HG02610 (cell line): ENCODE results near the gene DLGAP1.

Experiments
- ATAC-seq: cut with Tn5 transposase; IDR thresholded peaks from one replicate; pipeline ENCODE4 v1.9.1; 2021; ENCODE audit warnings: mild to moderate bottlenecking, moderate library complexity; ENCODE audit not compliant: unreplicated experiment

The DLGAP1 gene

DNA sequence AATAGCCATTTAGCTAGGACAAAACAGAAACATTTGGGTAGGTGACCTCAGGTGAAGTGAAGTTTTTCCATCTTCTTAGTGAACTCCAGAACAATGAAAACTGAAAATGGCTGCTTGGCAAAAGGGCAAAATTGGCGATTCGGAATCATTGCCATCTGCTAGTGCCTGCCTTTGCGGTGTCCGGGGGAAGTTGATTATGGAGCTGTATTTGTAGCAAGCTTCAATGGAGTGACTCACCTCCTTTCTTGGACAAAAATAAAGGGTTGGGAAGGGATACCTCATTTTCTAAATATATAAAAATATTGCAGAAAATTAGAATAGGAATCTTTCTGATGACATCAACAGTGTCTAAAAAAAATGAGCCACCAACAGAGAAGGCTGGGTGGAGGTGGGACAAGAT lies 544.6 kb downstream of the DLGAP1 start:
- no peak for ATAC-seq

DNA sequence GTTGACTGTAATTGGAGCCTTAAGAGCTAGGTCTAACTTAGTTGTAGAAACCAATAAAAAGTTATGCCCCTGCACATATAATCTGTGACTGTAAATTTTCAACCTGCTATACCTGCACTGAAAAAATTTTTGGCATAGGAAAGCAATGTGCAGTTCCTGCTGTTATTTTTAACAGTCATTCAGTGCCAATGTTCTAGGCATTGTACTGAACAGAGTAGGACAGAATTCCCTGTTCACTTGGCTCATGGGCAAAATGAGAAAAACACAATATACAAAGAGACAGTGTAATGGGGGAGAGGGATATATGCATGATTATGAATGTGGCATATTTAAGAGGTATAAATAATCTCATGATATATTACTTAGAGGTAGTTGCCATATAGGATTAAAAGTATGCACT lies 547.2 kb downstream of the DLGAP1 start:
- no peak for ATAC-seq

DNA sequence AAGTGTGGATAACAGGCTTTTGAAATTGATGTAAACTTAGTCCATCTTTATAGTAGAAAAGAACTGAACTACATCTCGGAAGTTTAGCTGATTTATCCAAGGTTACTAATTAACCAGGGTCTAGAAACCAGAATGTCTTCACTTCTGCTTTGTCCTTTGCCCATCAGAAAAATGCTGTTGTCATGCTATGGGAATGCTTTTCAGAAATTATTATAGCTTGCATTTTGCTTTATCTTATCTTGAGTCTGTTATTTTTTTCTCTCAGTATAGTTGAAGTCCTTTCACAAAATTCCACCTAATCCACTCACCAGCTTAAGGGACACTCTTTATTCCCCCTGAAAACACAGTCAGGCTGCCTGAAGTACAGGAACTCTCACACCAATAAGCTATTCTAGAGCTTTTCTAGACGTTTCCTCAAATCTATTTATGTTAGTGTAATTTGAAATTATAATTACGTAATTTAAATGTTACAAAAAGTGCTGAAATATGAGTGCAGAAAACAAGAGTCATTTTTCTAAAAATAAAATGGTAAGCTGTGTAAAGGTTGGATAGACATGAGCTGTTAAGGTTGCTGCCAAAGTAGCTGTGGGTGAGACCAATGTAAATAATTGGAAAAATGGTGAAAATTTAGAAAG lies 548.9 kb downstream of the DLGAP1 start:
- no peak for ATAC-seq

DNA sequence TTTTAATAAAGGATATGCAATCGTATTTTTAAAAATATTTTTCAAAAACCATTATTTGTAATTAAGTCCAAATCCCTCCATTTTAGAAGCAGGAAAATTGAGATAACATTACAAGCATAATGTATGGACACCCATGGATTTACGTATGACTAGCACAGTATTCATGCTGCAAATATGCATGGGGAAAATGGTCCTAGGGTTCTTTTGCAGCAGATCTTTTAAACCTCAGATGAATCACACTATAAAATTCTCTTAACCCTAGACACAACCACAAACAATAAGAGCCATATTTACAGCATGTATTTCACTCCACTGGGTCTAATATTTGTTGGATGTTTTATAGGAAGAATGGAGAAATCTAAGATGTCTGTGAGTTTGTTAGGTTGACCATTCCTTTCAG lies 551.8 kb downstream of the DLGAP1 start:
- ATAC-seq: no peak

DNA sequence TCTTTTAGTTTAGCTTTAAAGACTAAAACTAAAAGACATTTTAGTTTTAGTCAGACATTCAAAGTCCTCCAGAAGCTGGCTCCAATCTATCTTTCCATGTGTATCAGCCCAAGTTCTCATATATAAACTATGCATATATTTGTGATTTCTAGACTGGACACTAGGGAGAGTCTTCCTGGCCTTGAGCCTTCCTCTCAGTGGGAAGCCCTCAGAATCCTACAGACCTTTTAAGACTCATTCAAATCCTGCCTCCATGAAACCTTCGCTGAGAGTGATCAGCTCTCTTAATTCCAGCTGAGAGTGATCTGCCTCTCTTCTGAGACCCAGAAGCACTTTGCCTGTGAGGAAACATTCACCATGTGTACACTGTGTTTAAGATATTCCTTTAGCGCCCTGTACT lies 552.4 kb downstream of the DLGAP1 start:
- no peak for ATAC-seq

DNA sequence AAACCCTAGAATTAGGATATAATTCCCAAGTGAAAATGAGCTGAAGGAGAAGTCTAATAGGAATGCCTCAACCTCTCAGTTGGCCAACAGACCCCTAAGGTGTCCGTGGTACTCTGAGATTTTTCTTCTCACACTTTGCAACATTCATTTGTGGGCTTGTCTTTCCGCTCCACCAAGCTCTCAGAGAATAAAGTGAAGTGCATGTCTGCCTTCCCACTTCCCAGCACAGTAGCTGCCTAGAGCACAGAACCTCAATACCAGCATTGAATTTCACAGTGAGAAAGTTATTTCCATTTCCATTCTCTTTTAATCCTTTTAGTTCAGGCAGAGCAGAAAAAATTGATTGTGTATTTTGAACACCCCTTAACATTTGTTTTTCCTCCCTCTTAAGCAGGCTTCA lies 553.3 kb downstream of the DLGAP1 start:
- ATAC-seq: no peak

DNA sequence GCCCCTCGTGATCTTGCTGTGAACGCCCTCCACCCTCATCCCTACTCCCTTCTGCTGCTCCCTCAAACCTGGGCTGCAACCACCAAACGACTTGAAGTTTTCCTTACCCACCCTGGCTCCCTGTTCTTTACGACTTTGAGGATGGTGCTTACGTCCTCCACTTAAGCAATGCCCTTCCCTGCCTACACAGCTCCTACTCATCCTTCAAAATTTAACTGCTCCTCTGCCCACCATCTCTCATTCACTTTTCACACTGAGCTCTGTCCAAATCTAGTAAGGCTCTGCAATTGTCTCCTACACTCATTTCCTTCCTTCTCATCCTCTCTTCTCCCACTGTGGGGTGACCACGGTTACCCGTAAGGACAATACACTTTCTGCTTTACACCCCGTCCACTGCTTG lies 554.1 kb downstream of the DLGAP1 start:
- no peak for ATAC-seq

DNA sequence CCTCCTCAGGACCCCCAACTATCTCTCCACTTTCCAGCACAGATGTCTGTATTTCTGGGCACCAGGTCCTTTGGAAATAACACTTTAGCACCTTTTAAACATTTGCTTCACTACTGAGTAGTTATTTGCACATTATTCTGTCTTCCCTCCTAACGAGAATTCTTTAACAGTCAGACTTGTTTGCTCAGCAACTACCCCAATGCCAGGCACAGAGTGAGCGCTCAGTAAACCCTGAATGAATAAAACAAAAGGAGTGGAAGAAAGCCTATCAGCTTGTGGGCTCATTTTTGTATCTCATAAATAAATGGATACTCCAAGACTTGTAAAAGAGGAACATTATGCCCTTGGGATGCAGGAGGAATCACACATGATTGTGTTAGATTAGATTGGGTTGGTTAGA lies 554.8 kb downstream of the DLGAP1 start:
- no peak for ATAC-seq

DNA sequence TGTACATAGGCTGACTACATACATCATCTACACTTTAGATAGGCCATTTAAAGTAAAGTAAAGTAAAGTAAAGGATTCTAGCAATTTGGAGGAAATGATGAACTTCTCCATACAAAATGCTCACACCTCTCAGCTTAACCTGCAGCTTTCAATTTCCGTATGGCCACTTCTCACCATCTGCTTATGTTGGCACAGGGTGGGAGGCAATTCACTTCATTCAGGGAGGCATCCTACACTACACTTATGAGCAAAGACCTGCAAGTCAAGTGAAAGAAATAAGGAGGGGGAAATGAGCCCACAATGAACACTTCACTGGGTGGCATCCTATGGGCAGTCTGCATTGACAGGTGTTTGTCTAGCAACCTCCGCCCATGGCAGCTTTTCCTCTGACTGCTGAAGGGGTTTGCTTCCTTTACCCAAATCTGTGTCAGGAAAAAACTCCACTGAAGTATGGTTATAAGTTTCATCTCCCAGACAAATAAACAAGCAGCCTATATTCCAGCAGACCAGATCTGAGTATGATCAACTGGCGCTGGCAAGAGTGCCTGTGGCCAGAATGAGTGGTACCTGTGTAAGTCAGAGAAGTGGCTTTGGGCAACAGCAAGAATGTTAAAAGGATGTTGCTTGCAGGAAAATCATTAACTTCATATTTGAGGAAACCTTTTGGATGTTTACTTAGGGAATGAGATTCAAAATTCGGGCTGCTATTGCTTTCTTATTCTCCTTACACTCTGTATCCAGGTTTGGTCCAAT lies 556.1 kb downstream of the DLGAP1 start:
- no peak for ATAC-seq

DNA sequence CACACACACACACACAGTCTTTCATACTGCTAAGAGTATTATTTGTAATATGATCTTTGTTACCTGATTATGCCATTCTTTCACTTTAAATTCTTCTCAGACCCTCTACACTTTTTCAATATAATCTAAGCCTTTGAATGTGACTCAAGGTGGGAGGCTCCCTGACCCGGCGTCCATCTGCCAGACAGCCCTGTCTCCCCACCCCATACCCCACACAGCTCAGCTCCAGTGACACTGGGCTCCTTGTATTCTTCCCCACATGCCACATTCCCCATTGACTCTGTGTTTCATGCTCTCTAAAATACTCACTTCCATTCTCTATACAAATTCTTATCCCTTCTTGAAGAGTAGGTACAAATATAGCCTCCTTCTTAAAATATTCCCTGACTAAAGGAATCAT lies 563.0 kb downstream of the DLGAP1 start:
- no peak for ATAC-seq

DNA sequence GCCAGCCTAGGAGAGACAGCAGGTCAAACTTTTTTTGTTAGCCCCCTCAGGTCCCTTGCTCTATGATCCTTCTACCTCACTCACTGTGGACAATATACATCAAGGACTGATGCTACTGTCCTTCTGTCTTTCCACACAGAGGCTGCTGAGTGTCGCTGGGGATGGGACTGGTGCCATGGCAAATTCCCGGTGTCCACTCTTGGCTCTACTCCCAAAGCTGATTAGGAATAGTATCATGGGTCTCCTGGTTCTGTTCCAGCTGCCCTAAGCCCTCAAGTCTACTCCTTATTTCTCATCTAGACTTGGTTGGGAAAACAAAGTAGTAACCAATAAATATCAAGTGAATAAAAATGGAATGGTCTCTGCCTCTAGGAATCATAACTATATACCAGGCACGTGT lies 563.9 kb downstream of the DLGAP1 start:
- ATAC-seq: no peak

DNA sequence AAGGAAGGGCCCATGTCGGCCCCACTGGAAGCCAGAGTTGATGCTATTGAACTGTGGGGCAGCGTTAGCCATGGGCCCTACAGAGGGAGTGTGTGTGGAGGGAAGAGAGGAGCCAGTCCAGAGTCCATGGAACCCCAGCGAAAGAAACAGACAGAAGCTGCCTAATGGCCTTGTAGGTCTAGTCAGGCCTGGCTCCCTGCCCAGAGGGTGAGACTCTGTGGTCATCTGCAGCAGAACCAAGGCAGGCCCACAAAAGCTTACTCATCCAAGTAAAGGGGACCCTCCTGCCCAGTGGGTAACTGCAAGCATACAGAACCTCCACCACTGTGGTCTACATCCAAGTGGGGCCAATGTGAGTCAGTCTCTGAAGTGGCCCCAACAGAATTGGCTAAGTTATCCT lies 565.3 kb downstream of the DLGAP1 start:
- no peak for ATAC-seq

DNA sequence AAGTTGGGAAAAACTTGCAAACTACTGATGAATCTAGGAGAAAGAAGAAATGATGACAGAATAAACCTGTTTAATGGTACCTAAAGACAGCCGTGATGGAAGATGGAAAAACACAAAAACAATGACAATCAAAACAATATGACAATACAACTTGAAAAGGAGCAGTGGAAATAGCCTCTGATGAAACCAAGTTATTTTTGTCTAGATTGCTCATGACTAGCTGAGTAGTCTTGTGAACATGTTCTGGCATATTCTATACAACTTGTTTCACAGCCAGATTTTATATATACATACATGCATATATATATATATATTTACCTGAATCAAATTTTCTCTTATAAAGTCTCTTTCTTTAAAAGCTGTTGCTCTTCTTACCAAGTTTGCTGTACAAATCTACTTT lies 566.0 kb downstream of the DLGAP1 start:
- no peak for ATAC-seq

DNA sequence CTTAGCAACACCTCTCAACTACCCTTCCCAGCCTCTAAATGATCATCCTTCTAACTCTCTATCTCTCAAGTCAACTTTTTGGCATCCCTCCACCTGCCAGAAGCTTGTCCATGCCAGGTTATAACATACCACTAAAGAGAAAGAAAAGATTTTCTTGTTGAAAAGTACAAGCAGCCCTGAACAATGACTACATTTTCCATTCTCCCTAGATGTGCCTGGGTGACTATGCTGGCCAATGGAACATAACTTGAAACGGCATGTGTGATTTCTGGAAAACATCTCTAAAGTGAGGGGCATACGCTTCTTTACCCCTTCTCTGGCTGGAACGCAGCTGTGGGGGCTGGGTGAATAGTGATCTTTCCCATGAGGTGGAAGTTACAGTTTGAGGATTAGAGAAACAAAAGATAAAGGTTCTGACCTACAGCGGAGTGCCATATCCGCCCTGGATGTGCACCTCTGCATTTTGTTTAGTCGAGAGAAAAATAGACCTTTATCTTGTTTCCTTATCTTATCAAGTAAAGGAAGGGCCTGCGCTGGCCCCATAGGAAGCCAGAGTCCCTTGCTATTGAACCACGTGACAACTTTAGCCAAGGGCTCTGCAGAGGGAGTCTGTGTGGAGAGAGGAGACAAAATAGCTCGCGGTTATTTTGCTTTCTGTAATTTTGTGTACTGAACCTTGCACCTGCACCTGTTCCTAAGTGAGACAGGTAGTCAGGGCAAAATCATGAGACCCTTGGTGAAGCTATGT lies 568.4 kb downstream of the DLGAP1 start:
- ATAC-seq: no peak

DNA sequence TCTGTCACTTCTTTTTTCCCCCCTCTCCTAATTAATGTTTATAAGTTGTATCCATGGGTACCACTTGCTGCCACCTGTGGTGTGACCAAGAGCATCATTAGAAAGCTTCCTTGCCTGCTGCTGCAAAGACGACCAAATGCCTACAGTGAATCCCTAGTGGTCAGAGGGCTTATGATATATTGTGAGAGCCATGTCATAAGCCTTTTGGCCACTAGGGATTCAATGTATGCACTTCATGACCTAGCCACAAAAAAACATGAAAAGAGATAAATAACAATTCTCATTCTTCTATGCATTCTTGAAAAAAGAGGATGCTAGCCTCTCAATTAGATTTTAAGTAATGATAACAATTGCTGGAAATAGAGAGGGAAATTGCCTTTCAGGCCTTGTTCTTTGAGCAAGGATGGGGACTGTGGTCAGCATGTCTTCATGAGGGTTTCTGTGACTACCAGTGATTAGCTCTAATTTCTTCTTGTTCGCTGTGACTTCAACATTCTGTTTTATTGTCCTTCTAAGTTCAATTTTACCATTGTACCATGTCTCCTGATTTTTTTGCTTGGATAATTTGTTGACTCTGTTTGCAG lies 569.8 kb downstream of the DLGAP1 start:
- ATAC-seq: no peak

DNA sequence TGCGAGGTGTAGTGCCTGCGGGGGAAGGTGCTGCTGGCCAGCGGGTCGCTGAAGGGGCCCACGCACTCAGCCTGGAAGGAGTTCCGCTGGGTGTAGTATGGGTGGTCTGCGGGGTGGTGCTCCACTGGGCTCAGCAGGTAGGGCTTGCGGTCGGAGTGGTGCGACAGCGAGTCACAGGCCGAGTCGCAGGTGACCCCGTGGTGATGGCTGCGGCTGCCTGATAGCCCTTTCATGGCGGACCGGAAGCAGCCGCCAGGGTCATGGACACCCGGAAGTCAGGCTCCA lies 575.3 kb downstream of the DLGAP1 start:
- ATAC-seq: no peak

DNA sequence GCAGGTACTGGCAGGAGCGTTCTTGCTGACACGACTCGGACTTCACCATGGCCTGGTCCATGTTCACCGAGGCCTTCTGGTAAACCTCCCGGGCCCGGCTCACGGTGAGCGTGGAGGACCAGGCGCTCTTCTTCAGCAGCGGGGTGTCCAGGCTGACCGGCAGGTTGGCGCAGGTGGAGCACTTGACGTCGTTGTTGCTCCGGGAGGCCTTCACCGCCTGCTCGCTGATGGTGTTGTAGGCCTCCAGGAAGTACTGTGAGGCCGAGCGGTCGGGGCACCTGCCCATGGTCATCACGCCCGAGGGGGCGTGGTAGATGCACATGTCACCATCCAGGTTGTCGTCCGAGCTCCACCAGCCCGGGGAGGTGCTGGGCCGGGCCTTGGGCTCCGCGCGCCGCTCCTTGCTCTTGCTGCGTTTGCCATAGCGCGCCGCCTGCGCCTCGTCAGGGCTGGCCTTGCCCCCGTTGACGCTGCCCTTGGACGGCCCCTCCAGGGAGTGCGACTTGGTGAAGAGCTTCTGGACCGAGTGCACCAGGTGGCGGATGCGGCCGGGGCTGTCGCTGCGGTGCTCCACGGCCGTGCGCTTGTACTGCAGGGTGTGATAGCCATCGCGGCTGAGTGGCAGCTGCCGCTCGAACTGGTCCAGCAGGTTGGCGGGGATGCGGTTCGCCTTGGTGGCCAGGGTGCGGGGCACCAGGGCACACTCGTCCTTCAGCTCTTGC lies 575.8 kb downstream of the DLGAP1 start:
- ATAC-seq: no peak

DNA sequence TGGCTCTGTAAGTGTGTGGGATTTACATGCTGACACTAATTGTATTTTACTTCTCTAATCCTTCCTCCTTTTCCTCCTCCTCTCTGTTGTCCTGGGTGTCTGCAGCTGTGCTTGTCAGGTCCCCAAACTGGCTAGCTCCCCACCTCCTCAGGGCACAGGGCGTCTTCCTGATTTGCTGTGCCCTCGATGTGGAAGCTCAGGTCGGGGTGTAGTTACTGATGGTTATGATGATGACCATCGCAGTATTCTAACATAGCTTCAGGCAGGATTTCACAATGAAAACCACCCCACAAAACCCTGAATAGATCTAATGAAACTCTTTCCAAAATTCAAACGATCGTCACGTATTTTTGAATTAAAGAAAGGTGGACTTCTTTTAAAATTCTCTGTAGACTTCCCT lies 576.7 kb downstream of the DLGAP1 start:
- ATAC-seq: no peak

DNA sequence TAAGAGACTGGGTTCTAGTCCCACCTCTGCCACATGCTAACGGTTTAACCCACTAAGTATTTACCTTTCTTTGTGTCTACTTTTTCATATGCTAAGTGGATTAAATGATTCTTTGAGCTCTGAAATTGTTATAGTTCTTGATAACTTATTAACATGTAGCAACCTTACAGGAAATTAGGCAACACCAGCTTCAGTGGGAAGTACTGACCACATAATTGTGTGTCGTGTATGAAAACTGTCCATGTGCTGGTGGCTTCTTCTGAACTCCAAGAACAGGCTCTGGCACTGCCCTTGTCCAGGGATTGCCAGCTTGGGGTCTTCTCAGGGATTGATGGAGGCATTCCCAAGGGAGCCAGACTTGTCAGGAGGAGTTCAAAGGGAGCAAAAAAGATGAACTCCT lies 577.4 kb downstream of the DLGAP1 start:
- ATAC-seq: no peak

DNA sequence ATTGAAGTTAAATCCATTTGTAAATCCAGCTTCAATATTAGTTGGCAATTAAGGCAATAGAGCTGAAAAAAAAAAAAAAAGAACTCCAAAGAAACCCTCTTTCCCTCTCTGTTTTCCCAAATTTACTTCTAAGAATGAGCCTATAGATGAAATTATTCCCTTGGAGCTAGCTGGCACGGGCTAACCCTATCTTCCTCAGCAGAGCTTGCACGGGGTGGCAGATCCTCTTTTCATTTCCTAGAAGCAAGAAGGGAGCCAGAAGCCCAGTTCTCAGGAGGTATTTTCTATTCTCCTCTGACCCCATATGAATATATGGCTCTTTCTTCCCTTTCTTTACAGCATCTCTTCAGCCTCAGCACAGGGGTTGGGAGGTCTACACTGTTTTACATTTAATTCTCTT lies 579.1 kb downstream of the DLGAP1 start:
- ATAC-seq: no peak

DNA sequence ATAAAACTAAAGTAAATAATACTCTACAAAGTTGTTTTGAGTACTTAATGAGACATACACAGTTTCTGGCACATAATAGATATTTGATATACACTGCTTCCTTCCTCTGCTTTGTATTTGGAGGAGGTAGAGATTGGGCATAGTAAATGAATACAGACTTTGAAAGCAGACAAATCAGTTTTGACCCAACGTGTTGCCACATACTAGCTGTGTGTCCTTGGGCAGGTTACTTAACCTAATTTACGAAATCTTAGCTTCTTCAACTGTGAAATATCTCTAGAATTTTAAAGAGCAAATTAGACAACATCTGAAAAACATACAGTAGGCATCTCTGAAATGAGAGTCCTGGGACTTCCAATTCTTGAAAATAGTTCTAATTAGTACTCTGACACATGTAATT lies 579.7 kb downstream of the DLGAP1 start:
- ATAC-seq: no peak
